ENCODE data around the gene FGF8.

DNA sequence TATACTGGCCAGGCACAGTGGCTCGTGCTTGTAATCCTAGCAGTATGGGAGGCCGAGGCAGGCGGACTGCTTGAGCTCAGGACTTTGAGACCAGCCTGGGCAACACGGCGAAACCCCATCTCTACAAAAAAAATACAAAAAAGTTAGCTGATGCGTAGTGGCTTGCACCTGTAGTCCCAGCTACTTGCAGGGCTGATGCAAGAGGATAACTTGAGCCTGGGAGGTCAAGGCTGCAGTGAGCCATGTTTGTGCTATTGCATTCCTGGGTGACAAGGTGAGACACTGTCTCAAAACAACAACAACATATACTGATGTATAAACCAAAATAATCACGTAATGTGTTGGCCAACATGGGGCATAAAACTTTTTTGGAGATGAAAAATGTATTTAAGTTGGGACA, 13.8 kb upstream of the FGF8 start:
- no peak for TF ChIP-seq EZH2 (IDR thresholded peaks at IDR 0.05)
- TF ChIP-seq FOXP2 (optimal IDR thresholded peaks at IDR 0.05; ENCODE audit: control extremely low read depth, extremely low read length, insufficient read depth), result no peak
